HL-60 (cell line): ENCODE results near the gene MAP2K2.

ENCODE experiments used
- DNase-seq, 2 experiments: peaks; one replicate each; pipeline ENCODE4 v3.0.0-alpha.2; 2010 to 2020; ENCODE audit warnings: low read depth in 1 of 2, low spot score in 1 of 2
- H3K27ac ChIP-seq: fragments of 250-450 bp; sonication (Bioruptor Pico); replicated peaks from 2 replicates; pipeline ENCODE4 v1.5.1; 2020; ENCODE audit warnings: mild to moderate bottlenecking, moderate library complexity
- H3K27me3 ChIP-seq: fragments of 250-450 bp; sonication (Bioruptor Pico); 2 replicates; pipeline ENCODE4 v1.5.1; 2021; ENCODE audit warnings: mild to moderate bottlenecking, moderate library complexity; ENCODE audit not compliant: insufficient read depth, poor library complexity, severe bottlenecking
- H3K4me3 ChIP-seq: replicated peaks from 2 replicates; pipeline ENCODE4 v1.5.1; 2011; ENCODE audit warnings: mild to moderate bottlenecking, control low read depth, low read length; ENCODE audit not compliant: insufficient read depth
- CTCF ChIP-seq: IDR thresholded peaks from one replicate; pipeline ENCODE4 v1.5.1; 2011; ENCODE audit warnings: low read length, control low read depth, inconsistent platforms; ENCODE audit not compliant: insufficient read depth
- GABPA ChIP-seq: IDR thresholded peaks from 2 replicates; pipeline ENCODE4 v1.6.1; 2012; ENCODE audit warnings: low read depth
- POLR2AphosphoS5 ChIP-seq: IDR thresholded peaks from 2 replicates; pipeline ENCODE4 v1.6.1; 2012; ENCODE audit warnings: low read depth
- REST ChIP-seq: IDR thresholded peaks from 2 replicates; pipeline ENCODE4 v1.6.1; 2012; ENCODE audit warnings: low read depth; ENCODE audit not compliant: insufficient replicate concordance
- SPI1 ChIP-seq: IDR thresholded peaks from 2 replicates; pipeline ENCODE4 v1.6.1; 2012; ENCODE audit warnings: low read depth, mild to moderate bottlenecking, borderline replicate concordance

Gene MAP2K2

DNA sequence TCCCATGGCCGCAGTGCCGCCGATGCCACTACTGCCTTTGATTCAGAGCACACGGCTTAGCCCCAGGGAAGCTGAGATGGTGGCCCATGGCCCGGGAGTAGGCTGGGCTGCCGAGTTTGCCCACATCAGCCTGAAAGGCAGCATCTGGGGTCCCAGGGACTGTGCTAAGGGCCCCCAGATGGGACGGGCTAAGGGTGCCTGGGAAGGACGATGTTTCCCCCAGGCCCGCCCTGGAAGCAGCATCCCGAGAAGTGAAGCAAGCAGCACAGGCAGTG is 22.5 kb downstream of the MAP2K2 start:
- Histone ChIP-seq H3K4me3 (no peak overlapping the region), H3K27ac (no peak overlapping the region), H3K27me3 (no peaks in the 10 kb centered on the region)
- TF ChIP-seq SPI1 (no peak), REST (no peak), POLR2AphosphoS5 (no peak)
- DNase-seq, result no peak

DNA sequence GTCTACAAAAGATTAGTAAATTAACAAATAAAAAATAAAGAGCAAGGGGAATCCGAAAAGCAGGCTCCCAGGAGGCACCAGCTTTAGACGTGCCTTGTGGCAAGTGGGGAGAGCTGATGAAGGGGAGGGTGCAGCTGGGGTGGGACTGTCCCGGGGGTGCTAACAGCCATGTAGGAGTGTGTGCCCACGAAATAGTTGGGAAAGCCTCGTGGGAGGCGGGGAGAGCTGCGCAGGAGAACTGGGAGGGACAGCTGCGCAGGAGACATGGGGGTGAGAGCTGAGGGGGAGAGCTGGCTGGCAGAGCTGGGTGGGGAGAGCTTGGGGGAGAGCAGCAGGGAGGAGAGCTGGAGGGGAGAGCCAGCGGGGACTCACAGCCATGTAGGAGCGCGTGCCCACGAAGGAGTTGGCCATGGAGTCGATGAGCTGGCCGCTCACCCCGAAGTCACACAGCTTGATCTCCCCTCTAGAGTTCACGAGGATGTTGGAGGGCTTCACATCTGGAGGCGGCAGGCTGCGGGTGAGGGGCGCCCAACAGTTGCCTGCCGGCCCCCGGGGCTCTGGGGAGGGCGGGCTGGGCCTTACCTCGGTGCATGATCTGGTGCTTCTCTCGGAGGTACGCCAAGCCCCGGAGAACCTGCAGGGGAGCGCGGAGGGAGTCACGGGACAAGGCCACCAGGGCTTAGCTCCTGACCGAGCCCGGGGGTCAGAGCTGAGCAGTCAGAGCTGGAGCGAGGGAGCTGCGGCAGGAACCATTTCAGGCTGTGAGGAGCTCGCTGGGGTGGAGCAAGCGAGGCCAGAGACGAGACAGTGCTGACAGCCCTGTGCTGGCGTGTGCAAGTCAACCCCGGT is 23.1 kb downstream of the MAP2K2 start:
- Histone ChIP-seq H3K27ac (no peak overlapping the region), H3K4me3 (no peak overlapping the region), H3K27me3 (no peaks in the 10 kb centered on the region)
- DNase-seq, result no peak
- TF ChIP-seq GABPA (no peak), SPI1 (no peak)

- no peak for DNase-seq
- no peaks in the 10 kb centered on the region for H3K27me3 ChIP-seq
- TF ChIP-seq CTCF (no peak), REST (no peak), SPI1 (no peak), GABPA (no peak)
- no peak overlapping the region for H3K27ac ChIP-seq
- H3K4me3 ChIP-seq, result no peak overlapping the region
These were observed 24.7 kb downstream of the MAP2K2 start for GRCh38 chr19:4099041-4099764.

DNA sequence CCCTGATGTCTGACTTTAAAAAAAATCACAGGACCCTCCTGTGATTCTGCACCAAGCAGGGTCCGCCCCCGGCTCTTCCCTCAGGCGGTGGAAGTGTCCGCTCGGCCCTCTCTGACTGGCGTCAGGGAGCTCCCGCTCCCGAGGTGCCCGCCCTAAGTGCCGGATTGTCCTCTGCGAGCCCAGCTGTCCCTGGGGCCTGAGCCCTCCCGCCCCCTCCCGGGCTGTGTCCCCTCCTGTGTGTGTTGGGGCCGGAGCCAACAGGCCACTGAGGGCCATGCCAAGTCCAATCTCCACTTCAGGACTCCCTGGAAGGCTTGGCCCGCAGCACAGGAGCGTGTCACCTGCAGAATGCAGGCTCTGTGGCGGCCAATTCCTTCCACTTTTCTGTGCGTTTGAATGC is 25.4 kb downstream of the MAP2K2 start:
- no peaks in the 10 kb centered on the region for H3K27me3 ChIP-seq
- TF ChIP-seq CTCF (no peak), SPI1 (no peak), REST (no peak)
- DNase-seq, result no peak
- H3K4me3 ChIP-seq, result no peak overlapping the region
- H3K27ac ChIP-seq, result no peak overlapping the region
